AG09309 (cell line): ENCODE results near the gene RNASEL.

ENCODE experiments used
- DNase-seq: peaks from one replicate; pipeline ENCODE4 v3.0.0-alpha.2; 2010; ENCODE audit warnings: low read depth
- H3K4me3 ChIP-seq: 2 replicates; pipeline ENCODE4 v1.5.1; 2011; ENCODE audit warnings: mild to moderate bottlenecking, low read depth, low read length, moderate library complexity; ENCODE audit not compliant: control insufficient read depth
- CTCF ChIP-seq: IDR thresholded peaks from 2 replicates; pipeline ENCODE4 v1.5.1; 2011; ENCODE audit warnings: mild to moderate bottlenecking, low read depth, low read length, inconsistent platforms; ENCODE audit not compliant: insufficient read depth, control insufficient read depth; ENCODE audit errors: missing control alignments

The RNASEL gene

GRCh38 chr1:182615468-182616129, 26.5 kb upstream of the RNASEL start:
- no peak for TF ChIP-seq CTCF

GRCh38 chr1:182614796-182615454, 25.9 kb upstream of the RNASEL start:
- TF ChIP-seq CTCF = no peak
- H3K4me3 ChIP-seq = peak overlapping the region; percentile 42
- DNase-seq = peak; percentile 57

More at GRCh38 chr1:182615468-182616129, 26.5 kb upstream of the RNASEL start:
- no peak for DNase-seq
- H3K4me3 ChIP-seq = peak overlapping the region; percentile 42; the same call in 1 of the 2 replicates

- no peak overlapping the region for H3K4me3 ChIP-seq
- no peak for DNase-seq
- TF ChIP-seq CTCF = no peak
Observed at GRCh38 chr1:182611787-182612186, 22.7 kb upstream of the RNASEL start.

GRCh38 chr1:182611326-182611725, 22.3 kb upstream of the RNASEL start:
- H3K4me3 ChIP-seq = no peak overlapping the region
- no peak for DNase-seq
- TF ChIP-seq CTCF = no peak

- DNase-seq = no peak
- H3K4me3 ChIP-seq = no peak overlapping the region
- TF ChIP-seq CTCF = no peak
Observed at GRCh38 chr1:182610606-182611194, 21.6 kb upstream of the RNASEL start.

GRCh38 chr1:182608845-182609610, 20.0 kb upstream of the RNASEL start:
- no peak for TF ChIP-seq CTCF
- no peak overlapping the region for H3K4me3 ChIP-seq
- DNase-seq = no peak
